ENCODE measurements around the gene FAM89B.

DNA sequence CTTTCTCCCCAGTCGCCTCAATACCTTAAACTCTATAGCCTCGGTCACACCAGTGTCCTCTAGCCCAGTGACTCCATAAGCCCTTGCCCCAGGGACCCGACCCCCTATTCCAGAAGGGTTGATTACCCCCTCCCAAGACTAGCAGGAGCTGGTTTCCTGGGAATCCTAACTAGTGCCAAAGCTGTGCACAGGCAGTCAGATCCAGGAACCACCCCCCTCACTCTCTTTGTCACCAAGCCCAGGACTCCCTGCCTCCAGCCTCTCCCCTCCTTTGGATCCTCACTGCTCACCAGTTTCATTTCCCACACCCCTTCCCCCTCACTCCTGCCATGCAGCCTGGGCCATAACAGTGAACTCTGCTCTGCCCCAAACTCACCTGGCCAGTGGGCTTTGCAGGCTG is 23.9 kb upstream of the FAM89B start:
- no peak for TF ChIP-seq POLR2A (IDR thresholded peaks at IDR 0.05)
- TF ChIP-seq, protein P1, sequence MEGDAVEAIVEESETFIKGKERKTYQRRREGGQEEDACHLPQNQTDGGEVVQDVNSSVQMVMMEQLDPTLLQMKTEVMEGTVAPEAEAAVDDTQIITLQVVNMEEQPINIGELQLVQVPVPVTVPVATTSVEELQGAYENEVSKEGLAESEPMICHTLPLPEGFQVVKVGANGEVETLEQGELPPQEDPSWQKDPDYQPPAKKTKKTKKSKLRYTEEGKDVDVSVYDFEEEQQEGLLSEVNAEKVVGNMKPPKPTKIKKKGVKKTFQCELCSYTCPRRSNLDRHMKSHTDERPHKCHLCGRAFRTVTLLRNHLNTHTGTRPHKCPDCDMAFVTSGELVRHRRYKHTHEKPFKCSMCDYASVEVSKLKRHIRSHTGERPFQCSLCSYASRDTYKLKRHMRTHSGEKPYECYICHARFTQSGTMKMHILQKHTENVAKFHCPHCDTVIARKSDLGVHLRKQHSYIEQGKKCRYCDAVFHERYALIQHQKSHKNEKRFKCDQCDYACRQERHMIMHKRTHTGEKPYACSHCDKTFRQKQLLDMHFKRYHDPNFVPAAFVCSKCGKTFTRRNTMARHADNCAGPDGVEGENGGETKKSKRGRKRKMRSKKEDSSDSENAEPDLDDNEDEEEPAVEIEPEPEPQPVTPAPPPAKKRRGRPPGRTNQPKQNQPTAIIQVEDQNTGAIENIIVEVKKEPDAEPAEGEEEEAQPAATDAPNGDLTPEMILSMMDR (IDR thresholded peaks at IDR 0.05), result no peak
